ENCODE measurements around the gene WDR73.

DNA sequence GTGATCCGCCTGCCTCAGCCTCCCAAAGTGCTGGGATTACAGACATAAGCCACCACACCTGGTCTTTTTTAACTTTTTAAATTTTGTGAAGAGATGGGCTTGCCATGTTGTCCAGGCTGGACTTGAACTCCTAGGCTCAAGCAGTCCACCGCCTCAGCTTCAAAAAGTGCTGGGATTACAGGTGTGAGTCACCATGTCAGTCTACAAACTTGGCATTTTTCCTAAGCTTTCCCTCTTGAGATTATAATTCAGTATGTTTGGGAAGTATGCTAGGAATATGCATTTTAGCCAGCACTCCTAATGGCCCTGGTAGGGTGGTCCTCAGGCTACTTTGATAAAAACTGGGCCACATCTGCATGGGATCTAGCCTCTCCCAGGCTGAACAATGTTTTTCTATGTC is 4.4 kb downstream of the WDR73 start:
- TF ChIP-seq, protein P1, sequence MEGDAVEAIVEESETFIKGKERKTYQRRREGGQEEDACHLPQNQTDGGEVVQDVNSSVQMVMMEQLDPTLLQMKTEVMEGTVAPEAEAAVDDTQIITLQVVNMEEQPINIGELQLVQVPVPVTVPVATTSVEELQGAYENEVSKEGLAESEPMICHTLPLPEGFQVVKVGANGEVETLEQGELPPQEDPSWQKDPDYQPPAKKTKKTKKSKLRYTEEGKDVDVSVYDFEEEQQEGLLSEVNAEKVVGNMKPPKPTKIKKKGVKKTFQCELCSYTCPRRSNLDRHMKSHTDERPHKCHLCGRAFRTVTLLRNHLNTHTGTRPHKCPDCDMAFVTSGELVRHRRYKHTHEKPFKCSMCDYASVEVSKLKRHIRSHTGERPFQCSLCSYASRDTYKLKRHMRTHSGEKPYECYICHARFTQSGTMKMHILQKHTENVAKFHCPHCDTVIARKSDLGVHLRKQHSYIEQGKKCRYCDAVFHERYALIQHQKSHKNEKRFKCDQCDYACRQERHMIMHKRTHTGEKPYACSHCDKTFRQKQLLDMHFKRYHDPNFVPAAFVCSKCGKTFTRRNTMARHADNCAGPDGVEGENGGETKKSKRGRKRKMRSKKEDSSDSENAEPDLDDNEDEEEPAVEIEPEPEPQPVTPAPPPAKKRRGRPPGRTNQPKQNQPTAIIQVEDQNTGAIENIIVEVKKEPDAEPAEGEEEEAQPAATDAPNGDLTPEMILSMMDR (conservative IDR thresholded peaks at IDR 0.05 in 1 of 2, IDR thresholded peaks at IDR 0.05 in 1 of 2; ENCODE audit: extremely low read depth in 1 of 2, insufficient read depth in 1 of 2, low read depth in 1 of 2, low read length in 2 of 2) = no peak
- TF ChIP-seq EZH2 (IDR thresholded peaks at IDR 0.05; ENCODE audit: borderline replicate concordance, low read length) = no peak
